WTC11 (cell line): ENCODE results near the gene TBL1Y. TPM values are rescaled to one million over a fixed set of nuclear protein-coding genes. Genes with fewer than 3 reads are reported as not detected.

Source experiments
- ATAC-seq: fragments of 200-7000 bp; cut with Tn5 transposase; 2 replicates; pipeline ENCODE4 v1.10.0; 2021; ENCODE audit warnings: mild to moderate bottlenecking, moderate library complexity
- CTCF ChIA-PET: fragments of 300-600 bp; sonication (Branson Sonifier 250); formaldehyde crosslinking; loops from one replicate; lab custom pipeline; 2021; ENCODE audit warnings: antibody characterized with exemption; lab: Charles Lee
- POLR2A ChIA-PET: fragments of 350-600 bp; sonication (Branson Sonifier 250); formaldehyde crosslinking; loops from one replicate; lab custom pipeline; 2021; ENCODE audit warnings: antibody characterized with exemption; lab: Charles Lee
- DNase-seq: peaks from one replicate; pipeline ENCODE4 v3.0.0; 2021; ENCODE audit warnings: low spot score
- H3K27ac Mint-ChIP-seq: 2 replicates; pipeline ENCODE4 v1.8.0; 2021; ENCODE audit warnings: mixed read lengths
- H3K27me3 Mint-ChIP-seq: 2 replicates; pipeline ENCODE4 v1.8.0; 2021; ENCODE audit warnings: low read depth, mild to moderate bottlenecking, moderate library complexity, mixed read lengths
- H3K36me3 Mint-ChIP-seq: 2 replicates; pipeline ENCODE4 v1.8.0; 2021; ENCODE audit warnings: mixed read lengths
- H3K4me1 Mint-ChIP-seq: 2 replicates; pipeline ENCODE4 v1.8.0; 2022; ENCODE audit warnings: mixed read lengths
- H3K4me3 Mint-ChIP-seq: 2 replicates; pipeline ENCODE4 v1.8.0; 2021; ENCODE audit warnings: mild to moderate bottlenecking, moderate library complexity, mixed read lengths
- H3K9me3 Mint-ChIP-seq: 2 replicates; pipeline ENCODE4 v1.8.0; 2021; ENCODE audit warnings: mixed read lengths
- ARID4B ChIP-seq: sonication (generic); formaldehyde crosslinking; IDR thresholded peaks from 2 replicates; pipeline ENCODE4 v1.8.0; 2023; ENCODE audit warnings: missing genetic modification reagents, mild to moderate bottlenecking, borderline replicate concordance
- ATF2 ChIP-seq: sonication (generic); formaldehyde crosslinking; IDR thresholded peaks from 2 replicates; pipeline ENCODE4 v1.8.1; 2022; ENCODE audit warnings: low read depth, missing genetic modification reagents, borderline replicate concordance
- CDX4 ChIP-seq: fragments of 250-450 bp; sonication (Bioruptor Pico); IDR thresholded peaks from 2 replicates; pipeline ENCODE4 v1.9.0; 2021; ENCODE audit warnings: moderate library complexity, mild to moderate bottlenecking, inconsistent platforms, borderline replicate concordance
- E2F1 ChIP-seq: sonication (generic); formaldehyde crosslinking; IDR thresholded peaks from 2 replicates; pipeline ENCODE4 v1.8.0; 2022; ENCODE audit warnings: mild to moderate bottlenecking, missing genetic modification reagents
- ELF4 ChIP-seq: sonication (generic); formaldehyde crosslinking; IDR thresholded peaks from 2 replicates; pipeline ENCODE4 v1.8.1; 2022; ENCODE audit warnings: low read depth, mild to moderate bottlenecking, moderate library complexity, missing genetic modification reagents
- FOXJ3 ChIP-seq: sonication (generic); formaldehyde crosslinking; IDR thresholded peaks from 2 replicates; pipeline ENCODE4 v1.9.0; 2021; ENCODE audit warnings: missing genetic modification reagents, mild to moderate bottlenecking, borderline replicate concordance
- FOXK1 ChIP-seq: sonication (generic); formaldehyde crosslinking; IDR thresholded peaks from 2 replicates; pipeline ENCODE4 v1.8.0; 2022; ENCODE audit warnings: mild to moderate bottlenecking, moderate library complexity, missing genetic modification reagents
- GTF2I ChIP-seq: fragments of 250-450 bp; sonication (Bioruptor Pico); conservative IDR thresholded peaks from 2 replicates; pipeline ENCODE4 v1.4.0; 2021; ENCODE audit warnings: mild to moderate bottlenecking
- KAT7 ChIP-seq: sonication (generic); formaldehyde crosslinking; IDR thresholded peaks from 2 replicates; pipeline ENCODE4 v1.8.1; 2023; ENCODE audit warnings: missing genetic modification reagents, mild to moderate bottlenecking, borderline replicate concordance
- MYBL2 ChIP-seq: sonication (generic); formaldehyde crosslinking; IDR thresholded peaks from 2 replicates; pipeline ENCODE4 v1.8.1; 2023; ENCODE audit warnings: mild to moderate bottlenecking, moderate library complexity, missing genetic modification reagents
- NFYB ChIP-seq: sonication (generic); formaldehyde crosslinking; conservative IDR thresholded peaks from 2 replicates; pipeline ENCODE4 v1.8.0; 2022; ENCODE audit warnings: low read depth, missing genetic modification reagents
- NR3C1 ChIP-seq: sonication (generic); formaldehyde crosslinking; conservative IDR thresholded peaks from 2 replicates; pipeline ENCODE4 v1.8.1; 2023; ENCODE audit warnings: low read depth, mild to moderate bottlenecking, missing genetic modification reagents
- PREB ChIP-seq: sonication (generic); formaldehyde crosslinking; IDR thresholded peaks from 2 replicates; pipeline ENCODE4 v1.8.1; 2022; ENCODE audit warnings: mild to moderate bottlenecking, missing genetic modification reagents, moderate library complexity, borderline replicate concordance
- PRRX2 ChIP-seq: fragments of 250-450 bp; sonication (Bioruptor Pico); IDR thresholded peaks from 2 replicates; pipeline ENCODE4 v1.8.0; 2021; ENCODE audit warnings: mild to moderate bottlenecking
- RELA ChIP-seq: sonication (generic); formaldehyde crosslinking; IDR thresholded peaks from 2 replicates; pipeline ENCODE4 v1.8.1; 2022; ENCODE audit warnings: missing genetic modification reagents, mild to moderate bottlenecking, borderline replicate concordance
- RORB ChIP-seq: fragments of 250-450 bp; sonication (Bioruptor Pico); IDR thresholded peaks from 2 replicates; pipeline ENCODE4 v1.9.0; 2021; ENCODE audit warnings: mild to moderate bottlenecking
- SMAD4 ChIP-seq: sonication (generic); formaldehyde crosslinking; IDR thresholded peaks from 2 replicates; pipeline ENCODE4 v1.8.0; 2022; ENCODE audit warnings: mild to moderate bottlenecking, missing genetic modification reagents
- STAT6 ChIP-seq: sonication (generic); formaldehyde crosslinking; conservative IDR thresholded peaks from 2 replicates; pipeline ENCODE4 v1.8.1; 2023; ENCODE audit warnings: mild to moderate bottlenecking, low read depth, missing genetic modification reagents, moderate library complexity
- TEAD1 ChIP-seq: sonication (generic); formaldehyde crosslinking; IDR thresholded peaks from 2 replicates; pipeline ENCODE4 v1.8.0; 2022; ENCODE audit warnings: mild to moderate bottlenecking, missing genetic modification reagents
- ZNF121 ChIP-seq: sonication (generic); formaldehyde crosslinking; IDR thresholded peaks from 2 replicates; pipeline ENCODE4 v1.8.0; 2023; ENCODE audit warnings: missing genetic modification reagents
- ZNF138 ChIP-seq: sonication (generic); formaldehyde crosslinking; conservative IDR thresholded peaks from 2 replicates; pipeline ENCODE4 v1.8.1; 2022; ENCODE audit warnings: mild to moderate bottlenecking, moderate library complexity, missing genetic modification reagents
- ZNF232 ChIP-seq: sonication (generic); formaldehyde crosslinking; IDR thresholded peaks from 2 replicates; pipeline ENCODE4 v1.8.0; 2022; ENCODE audit warnings: mild to moderate bottlenecking, missing genetic modification reagents
- total RNA-seq: library from RNA; stranded (reverse); gene quantifications from 3 replicates; pipeline ENCODE4 v1.2.3, GENCODE V29; 2021

The TBL1Y gene
- total RNA-seq, 1 experiment from 2014 or later: not detected

GRCh38 chrY:6928265-6928664, 17.8 kb downstream of the TBL1Y start:
- POLR2A ChIA-PET: no interaction called here
- CTCF ChIA-PET: no interaction called here
- Mint-ChIP-seq H3K4me1 (no peaks in the 10 kb centered on the region), H3K4me3 (no peak overlapping the region)
- no peak for DNase-seq
- TF ChIP-seq STAT6 (CRISPR knock-in tag): no peak
- TF ChIP-seq RORB (CRISPR knock-in tag): no peak
- no peak for TF ChIP-seq GTF2I (CRISPR knock-in tag)
- TF ChIP-seq E2F1: no peak
- TF ChIP-seq KAT7 (CRISPR knock-in tag): no peak
- no peak for TF ChIP-seq NFYB (CRISPR knock-in tag)
- TF ChIP-seq FOXK1 (CRISPR knock-in tag): no peak
- no peak for TF ChIP-seq PRRX2 (CRISPR knock-in tag)
- no peak for TF ChIP-seq TEAD1 (CRISPR knock-in tag)
- no peak for TF ChIP-seq ZNF232 (CRISPR knock-in tag)
- no peak for TF ChIP-seq ELF4
- TF ChIP-seq RELA: no peak
- no peak for TF ChIP-seq SMAD4 (CRISPR knock-in tag)
- TF ChIP-seq, all 79 proteins: peak for 0
- H3K27ac Mint-ChIP-seq: no peak overlapping the region
- H3K36me3 Mint-ChIP-seq: no peaks in the 10 kb centered on the region
- no peaks in the 10 kb centered on the region for H3K27me3 Mint-ChIP-seq
- no peak for ATAC-seq
- H3K9me3 Mint-ChIP-seq: no peaks in the 10 kb centered on the region

- Mint-ChIP-seq H3K9me3 (no peaks in the 10 kb centered on the region), H3K27me3 (no peaks in the 10 kb centered on the region), H3K4me3 (no peak overlapping the region), H3K4me1 (no peaks in the 10 kb centered on the region), H3K36me3 (no peaks in the 10 kb centered on the region), H3K27ac (no peak overlapping the region)
- CTCF ChIA-PET: no interaction called here
- POLR2A ChIA-PET: no interaction called here
- no peak for TF ChIP-seq CDX4 (CRISPR knock-in tag)
- TF ChIP-seq ARID4B (CRISPR knock-in tag): no peak
- TF ChIP-seq PREB: no peak
- no peak for TF ChIP-seq FOXJ3
- no peak for TF ChIP-seq KAT7 (CRISPR knock-in tag)
- TF ChIP-seq ATF2: no peak
- no peak for TF ChIP-seq ZNF232 (CRISPR knock-in tag)
- no peak for TF ChIP-seq RELA
- no peak for TF ChIP-seq MYBL2
- TF ChIP-seq ZNF138 (CRISPR knock-in tag): no peak
- TF ChIP-seq NR3C1 (CRISPR knock-in tag): no peak
- no peak for TF ChIP-seq RORB (CRISPR knock-in tag)
- TF ChIP-seq ZNF121: no peak
- DNase-seq: no peak
- ATAC-seq: no peak
Measured at GRCh38 chrY:6929237-6929636, 18.7 kb downstream of the TBL1Y start.
